HepG2 (cell line): ENCODE measurements around the gene MAB21L4. TPM values are rescaled to one million over a fixed set of nuclear protein-coding genes. Genes with fewer than 3 reads are reported as not detected.

Experiments used
- BORCS8-MEF2B ChIP-seq: sonication (generic); formaldehyde crosslinking; IDR thresholded peaks from 2 replicates; pipeline ENCODE4 v1.8.0; 2022; ENCODE audit warnings: mild to moderate bottlenecking, missing genetic modification reagents
- BRD4 ChIP-seq: sonication (generic); formaldehyde crosslinking; IDR thresholded peaks from 2 replicates; pipeline ENCODE4 v1.4.0; 2020; ENCODE audit warnings: missing genetic modification reagents
- CHD2 ChIP-seq: IDR thresholded peaks from 2 replicates; pipeline ENCODE4 v1.6.1; 2011; ENCODE audit warnings: low read depth, low read length, improper control_type of control experiment
- CREB1 ChIP-seq, 2 experiments: fragments of 450-650 bp in 1 of 2; IDR thresholded peaks; 2 replicates each; pipeline ENCODE4 v1.6.1; 2016 to 2017; ENCODE audit warnings: control low read depth in 1 of 2, mild to moderate bottlenecking in 1 of 2, missing compliant biosample characterization in 1 of 2, missing genetic modification characterization in 1 of 2
- DPF2 ChIP-seq: sonication (generic); formaldehyde crosslinking; IDR thresholded peaks from 2 replicates; pipeline ENCODE4 v1.4.0; 2020; ENCODE audit warnings: mild to moderate bottlenecking, low read depth, missing genetic modification reagents, borderline replicate concordance
- ELF3 ChIP-seq: IDR thresholded peaks from 2 replicates; pipeline ENCODE4 v1.6.1; 2016; ENCODE audit warnings: missing genetic modification reagents, missing compliant biosample characterization
- FOXO4 ChIP-seq: sonication (generic); formaldehyde crosslinking; conservative IDR thresholded peaks from 2 replicates; pipeline ENCODE4 v1.8.1; 2023; ENCODE audit warnings: missing genetic modification reagents
- HINFP ChIP-seq: sonication (generic); formaldehyde crosslinking; IDR thresholded peaks from 2 replicates; pipeline ENCODE4 v1.4.0; 2020; ENCODE audit warnings: low read depth, mild to moderate bottlenecking, missing genetic modification reagents
- JARID2 ChIP-seq: sonication (generic); formaldehyde crosslinking; IDR thresholded peaks from 2 replicates; pipeline ENCODE4 v1.8.1; 2023; ENCODE audit warnings: missing genetic modification reagents, inconsistent platforms; ENCODE audit not compliant: insufficient replicate concordance
- NFYB ChIP-seq: sonication (generic); formaldehyde crosslinking; IDR thresholded peaks from 2 replicates; pipeline ENCODE4 v1.4.0; 2020; ENCODE audit warnings: missing genetic modification reagents
- NR0B2 ChIP-seq: sonication (generic); formaldehyde crosslinking; IDR thresholded peaks from 2 replicates; pipeline ENCODE4 v1.4.0; 2020; ENCODE audit warnings: mild to moderate bottlenecking, missing genetic modification reagents
- NR2C2 ChIP-seq: sonication (generic); formaldehyde crosslinking; IDR thresholded peaks from 2 replicates; pipeline ENCODE4 v1.4.0; 2020; ENCODE audit warnings: missing genetic modification reagents, mild to moderate bottlenecking, moderate library complexity, borderline replicate concordance
- PAWR ChIP-seq: sonication (generic); formaldehyde crosslinking; IDR thresholded peaks from 2 replicates; pipeline ENCODE4 v1.4.0; 2020; ENCODE audit warnings: missing genetic modification reagents, mild to moderate bottlenecking, borderline replicate concordance
- PHF5A ChIP-seq: IDR thresholded peaks from one replicate; pipeline ENCODE4 v1.6.1; 2018; ENCODE audit warnings: low read depth, missing genetic modification reagents; ENCODE audit not compliant: unreplicated experiment
- RORA ChIP-seq: sonication (generic); formaldehyde crosslinking; IDR thresholded peaks from 2 replicates; pipeline ENCODE4 v1.5.0; 2020; ENCODE audit warnings: mild to moderate bottlenecking, missing genetic modification reagents, moderate library complexity
- SRF ChIP-seq: IDR thresholded peaks from 2 replicates; pipeline ENCODE4 v1.6.1; 2011; ENCODE audit warnings: mild to moderate bottlenecking, low read depth, low read length, moderate library complexity
- SYNCRIP ChIP-seq: fragments of 200-400 bp; formaldehyde crosslinking; IDR thresholded peaks from 2 replicates; pipeline ENCODE4 v1.6.1; 2018; ENCODE audit warnings: mild to moderate bottlenecking, low read depth, low read length; ENCODE audit not compliant: insufficient read depth
- TCF12 ChIP-seq, 2 experiments: fragments of 450-650 bp in 1 of 2; sonication (generic) in 1 of 2; formaldehyde crosslinking in 1 of 2; IDR thresholded peaks; 2 replicates each; pipeline versions ENCODE4 v1.6.1 to v1.8.0; 2017 to 2022; ENCODE audit warnings: antibody characterized with exemption in 1 of 2, mild to moderate bottlenecking in 1 of 2, missing genetic modification reagents in 1 of 2, moderate library complexity in 1 of 2
- THAP8 ChIP-seq: sonication (generic); formaldehyde crosslinking; IDR thresholded peaks from 2 replicates; pipeline ENCODE4 v1.5.1; 2020; ENCODE audit warnings: missing genetic modification reagents, mild to moderate bottlenecking, borderline replicate concordance
- ZBTB1 ChIP-seq: sonication (generic); formaldehyde crosslinking; IDR thresholded peaks from 2 replicates; pipeline ENCODE4 v1.4.0; 2020; ENCODE audit warnings: missing genetic modification reagents, borderline replicate concordance
- ZBTB20 ChIP-seq: sonication (generic); formaldehyde crosslinking; IDR thresholded peaks from 2 replicates; pipeline ENCODE4 v1.8.1; 2023; ENCODE audit warnings: missing genetic modification reagents, low read depth, mild to moderate bottlenecking, borderline replicate concordance
- ZIK1 ChIP-seq: sonication (generic); formaldehyde crosslinking; IDR thresholded peaks from 2 replicates; pipeline ENCODE4 v1.5.0; 2020; ENCODE audit warnings: mild to moderate bottlenecking, low read depth, missing genetic modification reagents, borderline replicate concordance
- ZNF101 ChIP-seq: sonication (generic); formaldehyde crosslinking; IDR thresholded peaks from 2 replicates; pipeline ENCODE4 v1.4.0; 2020; ENCODE audit warnings: mild to moderate bottlenecking, low read depth, missing genetic modification reagents, borderline replicate concordance
- ZNF510 ChIP-seq: sonication (generic); formaldehyde crosslinking; IDR thresholded peaks from 2 replicates; pipeline ENCODE4 v1.4.0; 2020; ENCODE audit warnings: low read depth, mild to moderate bottlenecking, missing genetic modification reagents
- ZNF577 ChIP-seq: sonication (generic); formaldehyde crosslinking; IDR thresholded peaks from 2 replicates; pipeline ENCODE4 v1.4.0; 2020; ENCODE audit warnings: mild to moderate bottlenecking, low read depth, missing genetic modification reagents, borderline replicate concordance
- ZNF841 ChIP-seq: sonication (generic); formaldehyde crosslinking; IDR thresholded peaks from 2 replicates; pipeline ENCODE4 v1.8.1; 2023; ENCODE audit warnings: missing genetic modification reagents, borderline replicate concordance
- ZSCAN9 ChIP-seq: IDR thresholded peaks from 2 replicates; pipeline ENCODE4 v1.6.1; 2016; ENCODE audit warnings: borderline replicate concordance
- polyA plus RNA-seq, 8 experiments: library from polyadenylated mRNA; depleted of rRNA in 3 of 8; stranded (reverse) in 7 of 8; unstranded in 1 of 8; fragments of >200 nt; fragmentation: Illumina TruSeq in 4 of 8; extraction: Trizol in 4 of 8; gene quantifications; 2 replicates each; pipeline versions ENCODE4 v1.2.1 to v1.2.3, GENCODE V29; 2011 to 2016; ENCODE audit warnings: low read depth in 4 of 8, missing spikeins in 1 of 8, mixed read lengths in 1 of 8; ENCODE audit not compliant: insufficient read depth in 1 of 8
- total RNA-seq, 5 experiments: library from RNA; depleted of rRNA; stranded (reverse); fragments of >200 nt; fragmentation: Illumina TruSeq; extraction: Trizol; gene quantifications; 2 replicates each; pipeline ENCODE4 v1.2.3, GENCODE V29; 2016; ENCODE audit warnings: low read depth in 1 of 5

Gene MAB21L4
- total and polyA plus RNA-seq, 2 of the 13 experiments (the other 11 are each of a cell fraction or from before 2014, with no cell fraction given) = 3.0 to 14.0 TPM

- no peak for TF ChIP-seq HINFP
- no peak for TF ChIP-seq TCF12 (IDR thresholded peaks at IDR 0.05)
- TF ChIP-seq TCF12 (CRISPR knock-in tag; IDR thresholded peaks at IDR 0.05) = no peak
- no peak for TF ChIP-seq BORCS8-MEF2B (CRISPR knock-in tag)
- TF ChIP-seq NR2C2 (CRISPR knock-in tag) = no peak
- TF ChIP-seq FOXO4 = no peak
- no peak for TF ChIP-seq ZSCAN9 (CRISPR knock-in tag)
- no peak for TF ChIP-seq PAWR (CRISPR knock-in tag)
- no peak for TF ChIP-seq JARID2 (CRISPR knock-in tag)
- no peak for TF ChIP-seq ELF3 (CRISPR knock-in tag)
- TF ChIP-seq ZIK1 = no peak
- no peak for TF ChIP-seq BRD4 (CRISPR knock-in tag)
- TF ChIP-seq THAP8 (CRISPR knock-in tag) = 0 out of 2 replicates have a peak, but pooled peaks have one; percentile 24
- TF ChIP-seq ZNF510 = no peak
- TF ChIP-seq NR0B2 (CRISPR knock-in tag) = no peak
- TF ChIP-seq CREB1 (IDR thresholded peaks at IDR 0.05) = no peak
- TF ChIP-seq CREB1 (CRISPR knock-in tag; IDR thresholded peaks at IDR 0.05) = no peak
- no peak for TF ChIP-seq ZBTB1 (CRISPR knock-in tag)
- no peak for TF ChIP-seq SYNCRIP
- TF ChIP-seq CHD2 = no peak
- TF ChIP-seq NFYB = no peak
- no peak for TF ChIP-seq ZNF577
- no peak for TF ChIP-seq ZNF841 (CRISPR knock-in tag)
- TF ChIP-seq PHF5A = no peak
- no peak for TF ChIP-seq SRF
- no peak for TF ChIP-seq RORA (CRISPR knock-in tag)
- TF ChIP-seq ZBTB20 (CRISPR knock-in tag) = no peak
- no peak for TF ChIP-seq ZNF101 (CRISPR knock-in tag)
- no peak for TF ChIP-seq DPF2 (CRISPR knock-in tag)
Measured at GRCh38 chr2:240917009-240917683, 21.2 kb upstream of the MAB21L4 start (continued).
